NCI-H2171 treated with DMSO at 0.1 percent for 48 hours (cell line): Measurements from ENCODE around the gene SYNE1.

Experiments
- DNase-seq: peaks from one replicate; lab custom pipeline; 2025; lab: John Stamatoyannopoulos, UW

Gene SYNE1

GRCh38 chr6:152273638-152274037 lies 363.5 kb downstream of the SYNE1 start:
- DNase-seq = no peak

GRCh38 chr6:152273002-152273401 lies 364.2 kb downstream of the SYNE1 start:
- DNase-seq = no peak

- DNase-seq = no peak
Observed at GRCh38 chr6:152272486-152272885, 364.7 kb downstream of the SYNE1 start.

GRCh38 chr6:152271776-152272464 lies 365.2 kb downstream of the SYNE1 start:
- peak; percentile 62 for DNase-seq

GRCh38 chr6:152270301-152270925 lies 366.7 kb downstream of the SYNE1 start:
- DNase-seq = no peak

GRCh38 chr6:152268846-152269442 lies 368.2 kb downstream of the SYNE1 start:
- no peak for DNase-seq

- peak; percentile 18 for DNase-seq
Observed at GRCh38 chr6:152267967-152268845, 369.0 kb downstream of the SYNE1 start.

GRCh38 chr6:152265651-152266050 lies 371.5 kb downstream of the SYNE1 start:
- no peak for DNase-seq

GRCh38 chr6:152263582-152263981 lies 373.6 kb downstream of the SYNE1 start:
- DNase-seq = no peak

GRCh38 chr6:152261179-152261578 lies 376.0 kb downstream of the SYNE1 start:
- DNase-seq = no peak

- DNase-seq = no peak
Observed at GRCh38 chr6:152259234-152259633, 377.9 kb downstream of the SYNE1 start.

- no peak for DNase-seq
Observed at GRCh38 chr6:152257581-152257980, 379.6 kb downstream of the SYNE1 start.

GRCh38 chr6:152250127-152250526 lies 387.0 kb downstream of the SYNE1 start:
- no peak for DNase-seq

GRCh38 chr6:152248980-152249379 lies 388.2 kb downstream of the SYNE1 start:
- DNase-seq = no peak

- no peak for DNase-seq
Observed at GRCh38 chr6:152246554-152247337, 390.4 kb downstream of the SYNE1 start.

- DNase-seq = no peak
Observed at GRCh38 chr6:152244998-152245630, 392.0 kb downstream of the SYNE1 start.

GRCh38 chr6:152241013-152241766 lies 396.0 kb downstream of the SYNE1 start:
- no peak for DNase-seq

- no peak for DNase-seq
Observed at GRCh38 chr6:152240436-152240835, 396.7 kb downstream of the SYNE1 start.

- DNase-seq = no peak
Observed at GRCh38 chr6:152236370-152237097, 400.6 kb downstream of the SYNE1 start.
